Bronchial epithelial cell (primary cell): ENCODE measurements around the gene ANKRD44. TPM values are rescaled to one million over a fixed set of nuclear protein-coding genes. Genes with fewer than 3 reads are reported as not detected.

Source experiments
- DNase-seq: peaks from one replicate; pipeline ENCODE4 v3.0.0-alpha.2; 2010; ENCODE audit warnings: low read depth
- FAIRE-seq: peaks from 2 replicates; lab custom pipeline; 2011; peaks lifted over from hg19 to GRCh38; lab: Jason Lieb, UNC
- H3K27me3 ChIP-seq: 2 replicates; pipeline ENCODE4 v1.5.1; 2011; ENCODE audit warnings: low read length; ENCODE audit not compliant: control insufficient read depth, insufficient read depth
- H3K36me3 ChIP-seq: 2 replicates; pipeline ENCODE4 v1.5.1; 2011; ENCODE audit warnings: low read length; ENCODE audit not compliant: control insufficient read depth, insufficient read depth
- H3K4me3 ChIP-seq: 2 replicates; pipeline ENCODE4 v1.5.1; 2011; ENCODE audit warnings: mild to moderate bottlenecking, low read depth, low read length, control low read depth
- CTCF ChIP-seq: IDR thresholded peaks from 2 replicates; pipeline ENCODE4 v1.5.1; 2011; ENCODE audit warnings: mild to moderate bottlenecking, moderate library complexity, low read length, control low read depth, inconsistent platforms; ENCODE audit not compliant: insufficient read depth, severe bottlenecking
- total RNA-seq: library from RNA; depleted of rRNA; stranded (reverse); fragments of >200 nt; gene quantifications from 2 replicates; pipeline ENCODE4 v1.2.1, GENCODE V29; 2014

Gene ANKRD44
- total RNA-seq, 1 donor from 2014 or later, result 0.26 TPM

- H3K36me3 ChIP-seq, result no peaks in the 10 kb centered on the region
- DNase-seq, result no peak
- no peak for FAIRE-seq
- no peaks in the 10 kb centered on the region for H3K27me3 ChIP-seq
- H3K4me3 ChIP-seq, result no peak overlapping the region
- no peak for TF ChIP-seq CTCF
Measured at GRCh38 chr2:197076652-197077051, 233.9 kb downstream of the ANKRD44 start.

- Histone ChIP-seq H3K36me3 (no peaks in the 10 kb centered on the region), H3K4me3 (no peak overlapping the region), H3K27me3 (no peaks in the 10 kb centered on the region)
- FAIRE-seq (no peak), DNase-seq (no peak)
- peak; percentile 15 for TF ChIP-seq CTCF
Measured at GRCh38 chr2:197075754-197076337, 234.7 kb downstream of the ANKRD44 start.

GRCh38 chr2:197075281-197075680, 235.3 kb downstream of the ANKRD44 start:
- H3K27me3 ChIP-seq, result no peaks in the 10 kb centered on the region
- FAIRE-seq (no peak), DNase-seq (no peak)
- H3K4me3 ChIP-seq, result no peak overlapping the region
- TF ChIP-seq CTCF, result no peak
- H3K36me3 ChIP-seq, result no peaks in the 10 kb centered on the region

- no peaks in the 10 kb centered on the region for H3K27me3 ChIP-seq
- DNase-seq (no peak), FAIRE-seq (no peak)
- TF ChIP-seq CTCF, result no peak
- no peaks in the 10 kb centered on the region for H3K36me3 ChIP-seq
- H3K4me3 ChIP-seq, result no peak overlapping the region
Measured at GRCh38 chr2:197073701-197074433, 236.7 kb downstream of the ANKRD44 start.

- FAIRE-seq, result no peak
Measured at GRCh38 chr2:197073270-197073669, 237.3 kb downstream of the ANKRD44 start.

More at GRCh38 chr2:197073270-197073669, 237.3 kb downstream of the ANKRD44 start:
- no peak for DNase-seq
- H3K27me3 ChIP-seq, result no peaks in the 10 kb centered on the region
- H3K36me3 ChIP-seq, result no peaks in the 10 kb centered on the region
- no peak for TF ChIP-seq CTCF
- H3K4me3 ChIP-seq, result no peak overlapping the region
